ENCODE results near the gene LRRC42. TPM values are rescaled to one million over a fixed set of nuclear protein-coding genes. Genes with fewer than 3 reads are reported as not detected.

The LRRC42 gene
- total RNA-seq, 1 donor, result 38.7 TPM

DNA sequence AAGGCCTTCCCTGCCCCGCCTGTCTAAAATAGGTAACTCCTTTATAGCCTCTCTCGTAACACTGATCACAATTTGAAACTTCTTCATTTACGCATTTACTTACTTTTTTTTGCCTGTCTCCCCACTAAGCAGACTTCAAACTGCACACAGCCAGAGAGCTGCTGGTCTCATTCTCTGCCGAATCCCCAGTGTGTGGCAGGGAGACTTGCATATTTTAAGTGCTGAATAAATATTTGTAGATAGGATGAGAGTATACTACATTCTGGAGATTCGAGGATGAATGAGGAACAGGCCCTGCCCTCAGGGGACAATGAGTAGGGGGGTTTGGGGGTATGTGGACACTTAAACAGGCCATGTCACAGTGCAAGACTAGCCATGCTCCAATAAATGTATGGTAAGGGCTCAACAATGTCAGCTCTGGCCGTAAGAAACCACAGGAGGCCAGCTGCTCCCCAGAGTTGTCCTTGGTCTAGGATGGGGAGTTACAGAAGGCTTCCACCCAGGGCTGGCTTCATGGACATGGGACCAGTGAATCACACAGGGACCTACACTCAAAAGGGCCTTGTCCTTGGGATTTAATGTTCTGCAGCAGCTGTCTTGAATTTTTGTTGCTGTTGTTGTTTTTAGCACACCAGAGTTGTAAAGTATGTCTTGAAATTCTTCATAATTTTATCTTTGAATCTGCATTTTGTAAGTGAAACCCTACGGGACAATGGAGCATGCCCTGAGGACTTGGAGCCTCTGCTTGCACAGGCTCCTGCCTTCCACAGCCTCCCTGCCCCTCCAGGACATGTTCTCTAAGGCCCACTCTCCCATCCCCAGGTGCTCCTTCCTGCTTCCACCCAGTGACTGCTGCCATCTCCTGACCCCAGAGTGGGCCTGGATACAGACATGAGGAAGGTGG is 43.7 kb upstream of the LRRC42 start:
- Histone ChIP-seq H3K4me1 (ENCODE audit: insufficient read depth, low read length) (peaks cover 14% of the 10 kb centered on the region), H3K4me2 (ENCODE audit: insufficient read depth, low read length) (no peak overlapping the region), H4K20me1 (ENCODE audit: insufficient read depth, low read length) (no peaks in the 10 kb centered on the region), H3K9me3 (ENCODE audit: low read depth, low read length) (no peaks in the 10 kb centered on the region), H3K27me3 (ENCODE audit: insufficient read depth, low read length) (no peaks in the 10 kb centered on the region), H3K27ac (ENCODE audit: low read depth, low read length) (no peak overlapping the region), H2AFZ (ENCODE audit: low read length) (no peak overlapping the region), H3K79me2 (ENCODE audit: insufficient read depth, low read length) (no peaks in the 10 kb centered on the region), H3K36me3 (ENCODE audit: insufficient read depth, low read length) (no peaks in the 10 kb centered on the region), H3K4me3 (ENCODE audit: insufficient read depth, low read length) (no peak overlapping the region)
- no peak for TF ChIP-seq CTCF (IDR thresholded peaks at IDR 0.05; ENCODE audit: extremely low read depth, low read depth, low read length)
- DNase-seq (ENCODE audit: insufficient read length, low spot score, missing footprints), result no peak

DNA sequence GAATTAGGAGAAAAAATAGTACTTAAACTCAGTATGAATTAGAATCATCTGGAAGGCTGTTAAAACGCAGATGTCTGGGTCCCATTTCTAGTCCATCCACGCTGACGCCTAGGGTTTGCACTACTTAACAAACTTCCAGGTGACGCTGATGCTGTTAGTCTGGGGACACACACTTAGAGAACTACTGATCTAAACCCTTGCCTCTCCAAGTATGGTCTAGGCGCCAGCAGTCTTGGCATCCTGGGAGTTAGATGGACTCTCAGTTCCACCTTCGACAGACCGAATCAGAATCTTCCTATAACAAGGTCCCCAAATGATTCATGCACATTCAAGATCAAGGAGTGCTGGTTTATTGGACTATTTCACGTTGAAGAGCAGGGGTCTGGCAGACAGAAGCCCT is 40.6 kb upstream of the LRRC42 start:
- Histone ChIP-seq H3K79me2 (ENCODE audit: insufficient read depth, low read length) (no peaks in the 10 kb centered on the region), H3K4me3 (ENCODE audit: insufficient read depth, low read length) (no peak overlapping the region), H2AFZ (ENCODE audit: low read length) (no peak overlapping the region), H4K20me1 (ENCODE audit: insufficient read depth, low read length) (no peaks in the 10 kb centered on the region), H3K27me3 (ENCODE audit: insufficient read depth, low read length) (no peaks in the 10 kb centered on the region), H3K4me2 (ENCODE audit: insufficient read depth, low read length) (no peak overlapping the region), H3K27ac (ENCODE audit: low read depth, low read length) (no peak overlapping the region), H3K9me3 (ENCODE audit: low read depth, low read length) (no peaks in the 10 kb centered on the region), H3K36me3 (ENCODE audit: insufficient read depth, low read length) (no peaks in the 10 kb centered on the region), H3K4me1 (ENCODE audit: insufficient read depth, low read length) (no peaks in the 10 kb centered on the region)
- no peak for DNase-seq (ENCODE audit: insufficient read length, low spot score, missing footprints)
- TF ChIP-seq CTCF (IDR thresholded peaks at IDR 0.05; ENCODE audit: extremely low read depth, low read depth, low read length), result no peak

- no peaks in the 10 kb centered on the region for H4K20me1 ChIP-seq (ENCODE audit: insufficient read depth, low read length)
- H2AFZ ChIP-seq (ENCODE audit: low read length), result no peak overlapping the region
- no peak overlapping the region for H3K4me2 ChIP-seq (ENCODE audit: insufficient read depth, low read length)
- no peak overlapping the region for H3K4me3 ChIP-seq (ENCODE audit: insufficient read depth, low read length)
- H3K79me2 ChIP-seq (ENCODE audit: insufficient read depth, low read length), result no peaks in the 10 kb centered on the region
- no peaks in the 10 kb centered on the region for H3K27me3 ChIP-seq (ENCODE audit: insufficient read depth, low read length)
- DNase-seq (ENCODE audit: insufficient read length, low spot score, missing footprints), result peak; percentile 50
- H3K4me1 ChIP-seq (ENCODE audit: insufficient read depth, low read length), result no peaks in the 10 kb centered on the region
- no peaks in the 10 kb centered on the region for H3K36me3 ChIP-seq (ENCODE audit: insufficient read depth, low read length)
- H3K27ac ChIP-seq (ENCODE audit: low read depth, low read length), result no peak overlapping the region
- TF ChIP-seq CTCF (IDR thresholded peaks at IDR 0.05; ENCODE audit: extremely low read depth, low read depth, low read length), result no peak
- no peaks in the 10 kb centered on the region for H3K9me3 ChIP-seq (ENCODE audit: low read depth, low read length)
Measured at GRCh38 chr1:53906121-53906520, 40.0 kb upstream of the LRRC42 start.

DNA sequence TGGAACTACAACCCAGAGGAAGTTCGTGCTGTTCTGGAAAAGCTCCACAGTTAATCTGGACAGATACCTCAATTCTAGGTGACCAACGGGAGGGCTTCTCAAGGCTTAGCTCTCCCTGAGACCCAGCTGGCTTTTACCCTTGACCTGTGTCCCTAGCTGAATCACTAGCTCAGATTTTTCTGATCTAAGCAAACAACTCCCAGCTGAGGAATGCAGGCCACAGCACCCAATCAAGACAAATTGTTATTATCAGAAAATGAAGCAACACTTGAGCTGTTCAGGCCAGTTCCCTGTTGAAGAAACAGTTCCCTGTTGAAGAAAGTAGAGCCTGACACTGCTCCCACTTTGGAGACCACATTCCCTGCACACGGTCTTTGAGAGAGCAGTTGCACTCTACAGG is 36.2 kb upstream of the LRRC42 start:
- no peak overlapping the region for H3K4me2 ChIP-seq (ENCODE audit: insufficient read depth, low read length)
- H3K36me3 ChIP-seq (ENCODE audit: insufficient read depth, low read length), result peaks cover 4% of the 10 kb centered on the region
- no peaks in the 10 kb centered on the region for H4K20me1 ChIP-seq (ENCODE audit: insufficient read depth, low read length)
- no peaks in the 10 kb centered on the region for H3K9me3 ChIP-seq (ENCODE audit: low read depth, low read length)
- H2AFZ ChIP-seq (ENCODE audit: low read length), result no peak overlapping the region
- TF ChIP-seq CTCF (IDR thresholded peaks at IDR 0.05; ENCODE audit: extremely low read depth, low read depth, low read length), result no peak
- no peaks in the 10 kb centered on the region for H3K4me1 ChIP-seq (ENCODE audit: insufficient read depth, low read length)
- DNase-seq (ENCODE audit: insufficient read length, low spot score, missing footprints), result peak; percentile 35
- no peaks in the 10 kb centered on the region for H3K27me3 ChIP-seq (ENCODE audit: insufficient read depth, low read length)
- no peaks in the 10 kb centered on the region for H3K79me2 ChIP-seq (ENCODE audit: insufficient read depth, low read length)
- H3K27ac ChIP-seq (ENCODE audit: low read depth, low read length), result no peak overlapping the region
- H3K4me3 ChIP-seq (ENCODE audit: insufficient read depth, low read length), result no peak overlapping the region
